HepG2 (cell line): ENCODE results near the gene GPC6. TPM values are rescaled to one million over a fixed set of nuclear protein-coding genes. Genes with fewer than 3 reads are reported as not detected.

Experiments used
- AFF4 ChIP-seq: sonication (generic); formaldehyde crosslinking; IDR thresholded peaks from 2 replicates; pipeline ENCODE4 v1.4.0; 2020; ENCODE audit warnings: missing genetic modification reagents
- ASH2L ChIP-seq: fragments of 300-600, 200-600 bp; sonication (generic); IDR thresholded peaks from 2 replicates; pipeline ENCODE4 v1.7.0; 2017; ENCODE audit warnings: low read depth, mild to moderate bottlenecking, moderate library complexity, mixed read lengths, low read length; ENCODE audit not compliant: insufficient read length
- ATF7 ChIP-seq, 2 experiments: fragments of 450-650 bp in 1 of 2; sonication (generic) in 1 of 2; formaldehyde crosslinking in 1 of 2; IDR thresholded peaks; 2 replicates each; pipeline versions ENCODE4 v1.4.0 to v1.6.1; 2016 to 2020; ENCODE audit warnings: antibody characterized with exemption in 1 of 2, mild to moderate bottlenecking in 1 of 2, missing genetic modification reagents in 1 of 2
- CEBPG ChIP-seq: IDR thresholded peaks from 2 replicates; pipeline ENCODE4 v1.6.1; 2016
- FOXJ3 ChIP-seq: sonication (generic); formaldehyde crosslinking; IDR thresholded peaks from 2 replicates; pipeline ENCODE4 v1.4.0; 2020; ENCODE audit warnings: missing genetic modification reagents, mild to moderate bottlenecking, borderline replicate concordance
- GABPA ChIP-seq, 2 experiments: IDR thresholded peaks; 2 replicates each; pipeline ENCODE4 v1.6.1; 2011 to 2016; ENCODE audit warnings: low read depth in 2 of 2, low read length in 1 of 2, missing biosample characterization in 1 of 2, missing genetic modification characterization in 1 of 2
- GFI1 ChIP-seq: sonication (generic); formaldehyde crosslinking; IDR thresholded peaks from 2 replicates; pipeline ENCODE4 v1.5.0; 2020; ENCODE audit warnings: missing genetic modification reagents, mild to moderate bottlenecking, borderline replicate concordance
- HIC2 ChIP-seq: sonication (generic); formaldehyde crosslinking; IDR thresholded peaks from 2 replicates; pipeline ENCODE4 v1.9.0; 2022; ENCODE audit warnings: low read depth, missing genetic modification reagents
- HIVEP1 ChIP-seq: sonication (generic); formaldehyde crosslinking; IDR thresholded peaks from 2 replicates; pipeline ENCODE4 v1.4.0; 2020; ENCODE audit warnings: mild to moderate bottlenecking, missing genetic modification reagents
- MTA3 ChIP-seq: sonication (generic); formaldehyde crosslinking; IDR thresholded peaks from 2 replicates; pipeline ENCODE4 v1.4.0; 2020; ENCODE audit warnings: missing genetic modification reagents
- NFE2L2 ChIP-seq: fragments of 150-350 bp; IDR thresholded peaks from 2 replicates; pipeline ENCODE4 v1.6.1; 2014; ENCODE audit warnings: low read length
- ONECUT2 ChIP-seq: sonication (generic); formaldehyde crosslinking; IDR thresholded peaks from 2 replicates; pipeline ENCODE4 v1.4.0; 2020; ENCODE audit warnings: missing genetic modification reagents
- TCF12 ChIP-seq, 2 experiments: fragments of 450-650 bp in 1 of 2; sonication (generic) in 1 of 2; formaldehyde crosslinking in 1 of 2; IDR thresholded peaks; 2 replicates each; pipeline versions ENCODE4 v1.6.1 to v1.8.0; 2017 to 2022; ENCODE audit warnings: antibody characterized with exemption in 1 of 2, mild to moderate bottlenecking in 1 of 2, missing genetic modification reagents in 1 of 2, moderate library complexity in 1 of 2
- TGIF2 ChIP-seq: IDR thresholded peaks from 2 replicates; pipeline ENCODE4 v1.6.1; 2016; ENCODE audit warnings: control low read depth, missing compliant biosample characterization
- ZBTB7A ChIP-seq: sonication (generic); formaldehyde crosslinking; IDR thresholded peaks from 2 replicates; pipeline ENCODE4 v1.8.0; 2022; ENCODE audit warnings: mild to moderate bottlenecking, missing genetic modification reagents
- ZFP90 ChIP-seq: sonication (generic); formaldehyde crosslinking; IDR thresholded peaks from 2 replicates; pipeline ENCODE4 v1.8.0; 2022; ENCODE audit warnings: missing genetic modification reagents, mild to moderate bottlenecking, inconsistent platforms, borderline replicate concordance
- ZFYVE20 ChIP-seq: sonication (generic); formaldehyde crosslinking; IDR thresholded peaks from 2 replicates; pipeline ENCODE4 v1.8.0; 2023; ENCODE audit warnings: low read depth, mild to moderate bottlenecking, moderate library complexity, missing genetic modification reagents, borderline replicate concordance
- ZNF274 ChIP-seq: sonication (generic); formaldehyde crosslinking; IDR thresholded peaks from 2 replicates; pipeline ENCODE4 v1.5.1; 2020; ENCODE audit warnings: mild to moderate bottlenecking, missing genetic modification reagents
- ZNF292 ChIP-seq: sonication (generic); formaldehyde crosslinking; IDR thresholded peaks from 2 replicates; pipeline ENCODE4 v1.8.1; 2022; ENCODE audit warnings: mild to moderate bottlenecking, low read depth, missing genetic modification reagents, borderline replicate concordance
- ZNF672 ChIP-seq: sonication (generic); formaldehyde crosslinking; IDR thresholded peaks from 2 replicates; pipeline ENCODE4 v1.8.1; 2022; ENCODE audit warnings: missing genetic modification reagents
- ZNF879 ChIP-seq: sonication (generic); formaldehyde crosslinking; IDR thresholded peaks from 2 replicates; pipeline ENCODE4 v1.8.1; 2023; ENCODE audit warnings: missing genetic modification reagents
- ZSCAN20 ChIP-seq: sonication (generic); formaldehyde crosslinking; IDR thresholded peaks from 2 replicates; pipeline ENCODE4 v1.4.0; 2020; ENCODE audit warnings: missing genetic modification reagents, mild to moderate bottlenecking, borderline replicate concordance
- polyA plus RNA-seq, 8 experiments: library from polyadenylated mRNA; depleted of rRNA in 3 of 8; stranded (reverse) in 7 of 8; unstranded in 1 of 8; fragments of >200 nt; fragmentation: Illumina TruSeq in 4 of 8; extraction: Trizol in 4 of 8; gene quantifications; 2 replicates each; pipeline versions ENCODE4 v1.2.1 to v1.2.3, GENCODE V29; 2011 to 2016; ENCODE audit warnings: low read depth in 4 of 8, missing spikeins in 1 of 8, mixed read lengths in 1 of 8; ENCODE audit not compliant: insufficient read depth in 1 of 8
- total RNA-seq, 5 experiments: library from RNA; depleted of rRNA; stranded (reverse); fragments of >200 nt; fragmentation: Illumina TruSeq; extraction: Trizol; gene quantifications; 2 replicates each; pipeline ENCODE4 v1.2.3, GENCODE V29; 2016; ENCODE audit warnings: low read depth in 1 of 5
- TF ChIP-seq, protein P1 (sequence below): sonication (generic); formaldehyde crosslinking; IDR thresholded peaks from 2 replicates; pipeline ENCODE4 v1.4.0; 2020; ENCODE audit warnings: mild to moderate bottlenecking, missing genetic modification reagents

GPC6 gene
- total and polyA plus RNA-seq, 2 of the 13 experiments (the other 11 are each of a cell fraction or from before 2014, with no cell fraction given), result 24.5 to 33.9 TPM

DNA sequence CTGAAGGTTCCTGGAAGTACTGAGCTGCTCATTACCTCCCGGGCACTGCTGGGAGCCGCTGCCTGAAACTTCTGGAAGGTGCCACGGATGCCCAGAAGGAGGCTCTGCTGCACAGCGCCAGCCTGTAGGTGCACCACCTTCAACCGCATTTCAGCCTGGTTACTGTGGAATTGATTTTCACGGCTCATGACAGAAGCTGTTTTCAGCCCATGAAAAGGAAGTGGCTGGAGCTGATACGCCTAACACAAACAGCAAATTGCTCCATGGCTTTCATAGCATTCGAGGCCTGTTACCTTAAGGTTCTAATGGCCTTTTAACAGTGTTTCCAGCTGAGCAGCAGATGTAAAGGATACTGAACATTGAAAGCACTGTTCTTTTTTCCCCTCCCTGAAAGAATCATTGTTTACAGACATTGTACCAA is 22.0 kb downstream of the GPC6 start (continued):
- no peak for TF ChIP-seq MTA3 (CRISPR knock-in tag)
- TF ChIP-seq ZFP90 (CRISPR knock-in tag), result peak; percentile 69; the same call in 1 of the 2 replicates
- TF ChIP-seq HIVEP1, result no peak
- peak; percentile 84; the same call in 1 of the 2 replicates for TF ChIP-seq ZSCAN20
- no peak for TF ChIP-seq TCF12 (IDR thresholded peaks at IDR 0.05)
- TF ChIP-seq TCF12 (CRISPR knock-in tag; IDR thresholded peaks at IDR 0.05), result no peak; the same call in 1 of the 2 replicates
- no peak for TF ChIP-seq ZNF879 (CRISPR knock-in tag)
- TF ChIP-seq AFF4 (CRISPR knock-in tag), result peak; percentile 82
- TF ChIP-seq ZFYVE20 (CRISPR knock-in tag), result no peak
- TF ChIP-seq ATF7 (IDR thresholded peaks at IDR 0.05), result no peak
- no peak for TF ChIP-seq ATF7 (CRISPR knock-in tag; IDR thresholded peaks at IDR 0.05)
- peak; percentile 97; the same call in 1 of the 2 replicates for TF ChIP-seq ZNF292 (CRISPR knock-in tag)
- peak; percentile 59; the same call in 1 of the 2 replicates for TF ChIP-seq ZNF274 (CRISPR knock-in tag)
- TF ChIP-seq ZNF672 (CRISPR knock-in tag), result no peak
- TF ChIP-seq TGIF2 (CRISPR knock-in tag), result peak; percentile 80
- TF ChIP-seq ASH2L, result peak; percentile 66
- peak; percentile 58 for TF ChIP-seq CEBPG (CRISPR knock-in tag)
- TF ChIP-seq GABPA (IDR thresholded peaks at IDR 0.05; ENCODE audit: low read depth, low read length), result no peak
- TF ChIP-seq GABPA (CRISPR knock-in tag; IDR thresholded peaks at IDR 0.05; ENCODE audit: low read depth), result peak; percentile 63; the same call in 1 of the 2 replicates
- TF ChIP-seq, protein P1, sequence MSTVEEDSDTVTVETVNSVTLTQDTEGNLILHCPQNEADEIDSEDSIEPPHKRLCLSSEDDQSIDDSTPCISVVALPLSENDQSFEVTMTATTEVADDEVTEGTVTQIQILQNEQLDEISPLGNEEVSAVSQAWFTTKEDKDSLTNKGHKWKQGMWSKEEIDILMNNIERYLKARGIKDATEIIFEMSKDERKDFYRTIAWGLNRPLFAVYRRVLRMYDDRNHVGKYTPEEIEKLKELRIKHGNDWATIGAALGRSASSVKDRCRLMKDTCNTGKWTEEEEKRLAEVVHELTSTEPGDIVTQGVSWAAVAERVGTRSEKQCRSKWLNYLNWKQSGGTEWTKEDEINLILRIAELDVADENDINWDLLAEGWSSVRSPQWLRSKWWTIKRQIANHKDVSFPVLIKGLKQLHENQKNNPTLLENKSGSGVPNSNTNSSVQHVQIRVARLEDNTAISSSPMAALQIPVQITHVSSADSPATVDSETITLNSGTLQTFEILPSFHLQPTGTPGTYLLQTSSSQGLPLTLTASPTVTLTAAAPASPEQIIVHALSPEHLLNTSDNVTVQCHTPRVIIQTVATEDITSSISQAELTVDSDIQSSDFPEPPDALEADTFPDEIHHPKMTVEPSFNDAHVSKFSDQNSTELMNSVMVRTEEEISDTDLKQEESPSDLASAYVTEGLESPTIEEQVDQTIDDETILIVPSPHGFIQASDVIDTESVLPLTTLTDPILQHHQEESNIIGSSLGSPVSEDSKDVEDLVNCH (CRISPR knock-in tag), result no peak
- no peak for TF ChIP-seq NFE2L2
- peak; percentile 78; the same call in 1 of the 2 replicates for TF ChIP-seq FOXJ3 (CRISPR knock-in tag)
- peak; percentile 66; the same call in 1 of the 2 replicates for TF ChIP-seq GFI1 (CRISPR knock-in tag)
- peak; percentile 93 for TF ChIP-seq ONECUT2 (CRISPR knock-in tag)
- TF ChIP-seq ZBTB7A (CRISPR knock-in tag), result no peak
- peak; percentile 57 for TF ChIP-seq HIC2 (CRISPR knock-in tag)
